H9 (cell line): Measurements from ENCODE around the gene SLC14A1. TPM values are rescaled to one million over a fixed set of nuclear protein-coding genes. Genes with fewer than 3 reads are reported as not detected.

Experiments
- DNase-seq: peaks from one replicate; pipeline ENCODE4 v3.0.0-alpha.2; 2017
- H2AFZ ChIP-seq: one replicate; pipeline ENCODE4 v1.6.1; 2013; ENCODE audit warnings: mild to moderate bottlenecking, low read length, control low read depth, moderate library complexity
- H2AK5ac ChIP-seq: 2 replicates; pipeline ENCODE4 v1.6.1; 2013; ENCODE audit warnings: low read length, control low read depth, mixed read lengths; ENCODE audit not compliant: insufficient read length
- H2BK120ac ChIP-seq: one replicate; pipeline ENCODE4 v1.6.1; 2013; ENCODE audit warnings: low read depth, mild to moderate bottlenecking, low read length, control low read depth, inconsistent platforms; ENCODE audit not compliant: poor library complexity, severe bottlenecking
- H2BK12ac ChIP-seq: 2 replicates; pipeline ENCODE4 v1.6.1; 2013; ENCODE audit warnings: low read length, control low read depth, mixed read lengths, low read depth; ENCODE audit not compliant: insufficient read length
- H2BK15ac ChIP-seq: 2 replicates; pipeline ENCODE4 v1.6.1; 2013; ENCODE audit warnings: low read depth, low read length, control low read depth
- H2BK20ac ChIP-seq: one replicate; pipeline ENCODE4 v1.6.1; 2013; ENCODE audit warnings: low read depth, mild to moderate bottlenecking, low read length, control low read depth, inconsistent platforms; ENCODE audit not compliant: poor library complexity, severe bottlenecking
- H2BK5ac ChIP-seq: 2 replicates; pipeline ENCODE4 v1.6.1; 2013; ENCODE audit warnings: low read length, control low read depth, mixed read lengths; ENCODE audit not compliant: insufficient read length
- H3K14ac ChIP-seq: 2 replicates; pipeline ENCODE4 v1.6.1; 2013; ENCODE audit warnings: low read length, control low read depth; ENCODE audit not compliant: insufficient read depth
- H3K18ac ChIP-seq: 2 replicates; pipeline ENCODE4 v1.6.1; 2013; ENCODE audit warnings: low read depth, mild to moderate bottlenecking, mixed read lengths, low read length, control low read depth; ENCODE audit not compliant: insufficient read length
- H3K23ac ChIP-seq: 2 replicates; pipeline ENCODE4 v1.6.1; 2013; ENCODE audit warnings: low read length, control low read depth, mixed read lengths, low read depth; ENCODE audit not compliant: insufficient read length
- H3K23me2 ChIP-seq: 2 replicates; pipeline ENCODE4 v1.6.1; 2013; ENCODE audit warnings: low read depth, mild to moderate bottlenecking, mixed read lengths, low read length, control low read depth; ENCODE audit not compliant: insufficient read length, poor library complexity, severe bottlenecking
- H3K27ac ChIP-seq: 2 replicates; pipeline ENCODE4 v1.5.1; 2013; ENCODE audit warnings: low read length, control low read depth, mixed read lengths, low read depth; ENCODE audit not compliant: insufficient read length
- H3K27me3 ChIP-seq: 2 replicates; pipeline ENCODE4 v1.6.1; 2013; ENCODE audit warnings: low read length, control low read depth, inconsistent platforms; ENCODE audit not compliant: insufficient read depth
- H3K4ac ChIP-seq: 2 replicates; pipeline ENCODE4 v1.6.1; 2013; ENCODE audit warnings: low read depth, mild to moderate bottlenecking, control low read depth, inconsistent platforms, low read length, moderate library complexity
- H3K4me1 ChIP-seq: 2 replicates; pipeline ENCODE4 v1.6.1; 2013; ENCODE audit warnings: low read length, control low read depth, inconsistent platforms; ENCODE audit not compliant: insufficient read depth
- H3K4me2 ChIP-seq: 2 replicates; pipeline ENCODE4 v1.6.1; 2013; ENCODE audit warnings: low read length, control low read depth, mixed read lengths; ENCODE audit not compliant: insufficient read length, insufficient read depth
- H3K56ac ChIP-seq: 2 replicates; pipeline ENCODE4 v1.6.1; 2013; ENCODE audit warnings: low read depth, mild to moderate bottlenecking, mixed read lengths, low read length, control low read depth; ENCODE audit not compliant: insufficient read length
- H3K79me1 ChIP-seq: 2 replicates; pipeline ENCODE4 v1.6.1; 2013; ENCODE audit warnings: low read depth, mild to moderate bottlenecking, moderate library complexity, low read length, control low read depth, inconsistent platforms; ENCODE audit not compliant: insufficient read depth, poor library complexity, severe bottlenecking
- H3K79me2 ChIP-seq: 2 replicates; pipeline ENCODE4 v1.6.1; 2013; ENCODE audit warnings: low read length, control low read depth, inconsistent platforms; ENCODE audit not compliant: insufficient read depth
- H3K9ac ChIP-seq: 2 replicates; pipeline ENCODE4 v1.6.1; 2013; ENCODE audit warnings: low read length, control low read depth, mixed read lengths; ENCODE audit not compliant: insufficient read length; ENCODE audit errors: extremely low read depth
- H3K9me3 ChIP-seq: one replicate; pipeline ENCODE4 v1.6.1; 2013; ENCODE audit warnings: low read depth, low read length, inconsistent platforms; ENCODE audit not compliant: control insufficient read depth
- H3T11ph ChIP-seq: one replicate; pipeline ENCODE4 v1.6.1; 2013; ENCODE audit warnings: mild to moderate bottlenecking, low read length, control low read depth, inconsistent platforms
- H4K20me1 ChIP-seq: one replicate; pipeline ENCODE4 v1.6.1; 2013; ENCODE audit not compliant: control insufficient read depth, insufficient read length, insufficient read depth
- H4K5ac ChIP-seq: 2 replicates; pipeline ENCODE4 v1.6.1; 2013; ENCODE audit warnings: low read depth, mild to moderate bottlenecking, mixed read lengths, low read length, control low read depth; ENCODE audit not compliant: insufficient read length
- H4K8ac ChIP-seq: replicated peaks from 2 replicates; pipeline ENCODE4 v1.6.1; 2013; ENCODE audit warnings: low read length, control low read depth, mixed read lengths, low read depth; ENCODE audit not compliant: insufficient read length
- H4K91ac ChIP-seq: 2 replicates; pipeline ENCODE4 v1.6.1; 2013; ENCODE audit warnings: low read depth, mild to moderate bottlenecking, moderate library complexity, mixed read lengths, low read length, control low read depth; ENCODE audit not compliant: insufficient read length
- H3K27ac Mint-ChIP-seq, 3 experiments: 2 replicates in 2 of 3; 3 replicates in 1 of 3; pipeline ENCODE4 v1.8.0; 2020 to 2021; ENCODE audit warnings: mixed read lengths in 3 of 3, mild to moderate bottlenecking in 1 of 3, moderate library complexity in 1 of 3
- H3K27me3 Mint-ChIP-seq: 2 replicates; pipeline ENCODE4 v1.8.0; 2021; ENCODE audit warnings: low read depth, mild to moderate bottlenecking, moderate library complexity, mixed read lengths
- H3K36me3 Mint-ChIP-seq, 3 experiments: 2 replicates in 2 of 3; 3 replicates in 1 of 3; pipeline ENCODE4 v1.8.0; 2020 to 2021; ENCODE audit warnings: low read depth in 3 of 3, mixed read lengths in 3 of 3; ENCODE audit not compliant: insufficient read depth in 1 of 3
- H3K4me1 Mint-ChIP-seq, 2 experiments: 2 replicates each; pipeline ENCODE4 v1.8.0; 2020; ENCODE audit warnings: mixed read lengths in 2 of 2
- H3K4me3 Mint-ChIP-seq, 2 experiments: 2 replicates in 1 of 2; 3 replicates in 1 of 2; pipeline ENCODE4 v1.8.0; 2020 to 2021; ENCODE audit warnings: mild to moderate bottlenecking in 2 of 2, mixed read lengths in 2 of 2, moderate library complexity in 1 of 2
- H3K9me3 Mint-ChIP-seq, 2 experiments: 2 replicates in 1 of 2; 3 replicates in 1 of 2; pipeline ENCODE4 v1.8.0; 2020; ENCODE audit warnings: mild to moderate bottlenecking in 2 of 2, mixed read lengths in 2 of 2, moderate library complexity in 1 of 2
- CTCF ChIP-seq: fragments of 200-600 bp; sonication (generic); conservative IDR thresholded peaks from 3 replicates; pipeline ENCODE4 v1.8.0; 2021; ENCODE audit warnings: antibody characterized with exemption, mild to moderate bottlenecking
- WGBS: extraction: QIAGEN DNeasy Blood & Tissue Kit; methylation state at CpG from one replicate; pipeline ENCODE4 v1.1.7; 2013; ENCODE audit warnings: missing lambda C conversion rate, low lambda C conversion rate, mixed read lengths; ENCODE audit not compliant: insufficient read length; ENCODE audit errors: extremely low coverage; 5-methylcytosine and 5-hydroxymethylcytosine counted together
- total RNA-seq: library from RNA; stranded (reverse); gene quantifications from 2 replicates; pipeline ENCODE4 v1.2.1, GENCODE V29; 2021

The SLC14A1 gene
- total RNA-seq, 1 experiment from 2014 or later: not detected

GRCh38 chr18:45724601-45725000 is 620 bp downstream of the SLC14A1 start:
- Histone ChIP-seq H3K27ac (no peak overlapping the region), H4K91ac (no peak overlapping the region), H3K14ac (no peak overlapping the region), H3K4me2 (no peak overlapping the region), H2BK5ac (no peak overlapping the region), H3K23ac (no peak overlapping the region), H2BK15ac (no peak overlapping the region), H2AFZ (no peak overlapping the region), H2AK5ac (no peak overlapping the region), H3T11ph (no peak overlapping the region), H2BK20ac (no peak overlapping the region), H3K18ac (no peak overlapping the region), H3K79me1 (no peaks in the 10 kb centered on the region), H3K27me3 (no peaks in the 10 kb centered on the region), H4K20me1 (no peaks in the 10 kb centered on the region), H3K4me1 (no peaks in the 10 kb centered on the region), H3K4ac (no peak overlapping the region), H4K5ac (no peak overlapping the region), H3K23me2 (no peaks in the 10 kb centered on the region), H2BK120ac (no peak overlapping the region), H3K79me2 (no peaks in the 10 kb centered on the region), H2BK12ac (no peak overlapping the region), H4K8ac (no peak overlapping the region), H3K9me3 (no peaks in the 10 kb centered on the region), H3K9ac (no peak overlapping the region), H3K56ac (no peak overlapping the region)
- DNase-seq: no peak
- Mint-ChIP-seq H3K27me3 (0 out of 2 replicates have a peak, but pooled peaks cover 2% of the 10 kb centered on the region), H3K27ac (no peak overlapping the region; a peak in 1 of 7 replicates), H3K4me1 (peaks cover 13 to 17% of the 10 kb centered on the region in 2 experiments), H3K9me3 (no peaks in the 10 kb centered on the region), H3K36me3 (no peaks in the 10 kb centered on the region; a peak in 1 of 7 replicates), H3K4me3 (no peak overlapping the region)
- no peak for TF ChIP-seq CTCF
- WGBS: no CpG with 5 or more reads among the region's 4 CpGs
